HG03439 (cell line): ENCODE measurements around the gene THRB.
A peak's percentile ranks its signal among the peaks of the same experiment; 100 is the strongest.

Source experiments
- ATAC-seq: cut with Tn5 transposase; IDR thresholded peaks from one replicate; pipeline ENCODE4 v1.9.1; 2021; ENCODE audit warnings: mild to moderate bottlenecking, moderate library complexity; ENCODE audit not compliant: unreplicated experiment

Gene THRB

DNA sequence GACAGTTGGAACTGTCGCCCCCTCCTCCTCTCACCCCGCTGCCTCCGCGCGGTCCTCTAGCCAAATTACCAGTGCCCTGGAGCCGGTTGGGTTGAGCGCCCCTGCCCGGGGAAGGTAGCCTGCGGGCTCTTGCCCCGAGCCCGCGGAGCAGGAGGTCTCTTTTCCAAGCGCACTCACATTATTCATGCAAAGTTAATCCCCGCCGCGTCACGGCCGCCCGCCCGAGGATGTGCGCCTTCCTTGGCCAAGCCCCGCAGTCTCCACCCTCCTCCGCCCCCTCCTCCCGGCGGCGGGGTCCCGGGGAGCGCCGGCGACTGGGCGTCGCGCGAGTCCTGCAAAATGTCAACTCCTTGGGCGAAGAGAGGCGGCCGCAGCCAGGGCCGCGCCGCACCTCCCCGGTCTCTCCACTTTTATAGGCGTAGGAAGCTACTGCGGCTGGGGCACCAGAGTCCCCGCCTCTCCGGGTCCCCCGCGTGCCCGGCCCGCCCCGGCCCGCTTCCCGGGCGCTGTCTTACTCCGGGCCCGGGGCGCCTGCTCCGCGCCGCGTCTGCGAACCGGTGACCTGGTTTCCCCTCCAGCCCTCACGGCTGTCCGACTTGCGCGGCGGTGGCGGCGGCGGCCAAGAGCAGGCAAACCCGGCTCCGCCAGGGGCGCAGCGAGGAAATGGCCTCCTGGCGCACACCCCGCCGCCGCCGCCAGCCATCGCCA lies at the start of gene THRB:
Gene THRB, minus strand, starts transcription at position 233 of the 708 bp plus-strand sequence.
- ATAC-seq = peak; percentile 53

DNA sequence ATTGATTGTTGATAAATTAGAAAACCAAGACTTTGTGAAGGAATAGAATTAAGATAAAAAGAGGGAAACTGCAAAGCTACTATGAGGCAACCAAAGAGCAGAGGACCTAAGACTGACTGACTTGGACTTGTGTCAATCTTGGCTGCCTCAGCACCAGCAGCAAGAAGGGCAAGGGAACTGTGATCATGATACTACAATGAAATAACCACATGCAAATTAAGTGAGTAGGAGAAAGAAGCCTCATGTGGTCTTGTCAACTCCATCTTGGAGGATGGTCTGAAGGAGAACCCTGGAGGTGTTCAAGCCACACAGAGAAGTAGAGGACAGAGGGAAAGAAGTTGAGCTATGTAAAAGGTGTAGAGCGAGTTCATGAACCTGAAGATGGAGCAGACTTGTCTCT lies 47.3 kb upstream of the THRB start:
- ATAC-seq = no peak

DNA sequence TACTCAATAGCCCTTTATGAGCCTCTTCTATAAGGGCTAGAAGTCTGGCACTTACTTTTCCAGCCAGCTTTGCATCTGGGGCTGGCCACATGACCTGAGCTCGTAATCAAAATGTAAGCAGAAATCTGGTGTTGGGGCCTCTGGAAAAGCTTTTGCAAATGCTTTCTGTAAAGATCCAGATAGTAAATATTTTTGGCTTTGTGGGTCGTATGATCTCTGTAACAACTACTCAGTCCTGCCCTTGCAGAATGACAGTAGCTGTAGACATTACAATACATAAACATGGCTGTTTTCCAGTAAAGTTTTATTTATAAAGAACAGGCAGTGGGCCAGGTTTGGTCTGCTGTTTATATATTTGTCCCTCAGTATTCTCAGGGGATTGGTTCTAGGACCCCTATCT lies 46.2 kb upstream of the THRB start:
- ATAC-seq = no peak

DNA sequence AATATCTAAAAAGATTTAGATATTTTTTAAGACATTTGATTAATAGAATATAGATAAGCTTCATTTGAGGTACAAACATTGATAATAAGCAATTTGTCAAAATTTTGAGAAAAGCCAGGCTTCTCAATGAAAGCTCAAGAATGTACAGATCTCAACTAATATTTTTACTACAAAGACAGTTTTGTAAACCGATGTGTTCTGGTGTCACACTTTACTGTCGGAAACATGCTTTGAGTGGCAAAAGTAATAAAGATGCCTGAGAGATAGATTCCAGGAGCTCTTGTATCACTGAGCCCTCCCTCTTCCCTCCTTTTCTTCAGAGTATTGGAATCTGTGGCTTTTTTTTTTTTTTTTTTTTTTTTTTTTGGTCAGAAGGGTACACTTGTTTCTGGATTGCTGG lies 45.0 kb upstream of the THRB start:
- ATAC-seq = no peak

DNA sequence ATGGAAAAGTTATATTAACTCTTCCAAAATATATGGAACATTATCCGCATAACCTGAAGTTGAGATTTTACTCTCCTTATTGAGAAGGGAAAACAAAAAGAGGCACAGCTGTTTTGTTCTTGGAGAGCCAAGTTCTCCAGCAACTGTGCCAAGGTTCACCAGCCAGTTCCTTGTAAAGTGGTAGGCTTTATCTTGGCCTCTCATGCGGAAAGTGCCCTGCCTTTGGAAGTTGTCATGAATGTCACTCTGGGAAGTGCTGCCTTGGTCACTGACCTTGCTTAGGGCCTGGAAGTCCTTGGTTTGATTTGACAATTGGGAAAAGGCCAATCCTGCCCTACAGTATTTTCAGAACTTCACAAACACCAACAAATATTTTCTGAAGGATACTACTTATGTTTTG lies 44.2 kb upstream of the THRB start:
- no peak for ATAC-seq

DNA sequence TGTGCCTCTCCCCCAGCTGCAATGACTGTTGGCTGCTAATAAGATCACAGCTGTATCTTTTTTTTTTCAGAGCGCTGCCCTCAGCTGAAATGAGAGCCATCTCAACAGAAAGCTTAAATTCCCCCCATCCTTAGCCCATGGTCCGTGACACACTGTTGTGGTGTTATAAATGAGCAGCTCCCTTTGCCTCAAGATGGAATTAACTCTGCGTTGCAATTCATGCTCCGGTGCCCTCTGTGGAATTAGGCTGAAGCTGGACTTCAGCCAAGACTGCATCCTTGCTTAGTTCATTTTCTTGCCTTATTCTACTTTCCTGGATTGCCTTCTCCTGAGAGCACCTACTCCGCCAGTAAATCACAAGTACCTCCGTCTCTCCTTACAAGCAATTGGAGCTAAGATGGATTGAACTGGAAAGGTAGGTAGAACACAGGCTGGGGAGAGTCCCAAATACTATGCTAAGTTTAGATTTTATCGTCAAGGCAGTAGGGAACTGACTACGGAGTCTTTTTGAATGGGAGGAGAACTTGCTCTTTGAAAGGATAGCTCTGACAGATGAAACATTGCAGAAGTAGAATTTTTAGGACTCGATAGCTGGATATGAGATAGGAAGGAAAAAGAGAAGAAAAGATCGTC lies 39.0 kb upstream of the THRB start:
- no peak for ATAC-seq

DNA sequence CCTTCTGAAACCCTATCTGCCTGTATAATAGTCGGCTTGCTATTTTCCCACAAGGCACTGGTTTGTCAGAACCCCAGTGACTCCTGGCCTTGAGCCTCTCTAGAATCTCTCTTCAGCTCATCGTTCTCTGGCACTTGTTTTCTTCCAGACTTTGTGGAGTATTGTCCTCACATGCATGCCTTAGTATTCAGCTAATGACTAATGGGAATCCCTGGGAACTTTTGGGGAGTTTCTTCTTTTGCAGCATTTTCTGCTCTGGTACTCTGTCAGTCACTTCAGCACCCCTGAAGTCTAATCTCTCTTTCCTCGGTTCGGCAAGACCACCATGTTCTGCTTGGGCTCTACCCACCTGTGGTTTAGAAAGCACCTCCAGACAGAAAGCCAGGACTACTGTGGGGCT lies 35.8 kb upstream of the THRB start:
- ATAC-seq = no peak

DNA sequence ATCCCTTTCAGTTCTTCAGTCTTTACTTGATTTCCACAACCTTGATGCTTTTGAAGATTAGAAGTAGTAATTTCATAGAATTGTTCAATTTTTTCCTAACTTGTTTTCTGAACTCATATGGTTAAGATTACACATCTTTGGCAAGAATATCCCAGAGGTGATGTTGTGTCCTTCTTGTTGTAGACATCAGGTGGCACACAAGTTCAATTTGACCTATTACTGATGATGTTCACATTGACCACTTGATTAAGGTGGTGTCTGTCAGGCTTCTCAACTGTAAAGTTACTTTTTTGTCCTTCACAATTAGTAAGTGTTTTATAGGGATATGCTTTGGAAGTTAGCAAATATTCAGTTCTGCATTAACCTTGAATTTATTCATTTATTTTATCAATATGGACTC lies 34.6 kb upstream of the THRB start:
- no peak for ATAC-seq

DNA sequence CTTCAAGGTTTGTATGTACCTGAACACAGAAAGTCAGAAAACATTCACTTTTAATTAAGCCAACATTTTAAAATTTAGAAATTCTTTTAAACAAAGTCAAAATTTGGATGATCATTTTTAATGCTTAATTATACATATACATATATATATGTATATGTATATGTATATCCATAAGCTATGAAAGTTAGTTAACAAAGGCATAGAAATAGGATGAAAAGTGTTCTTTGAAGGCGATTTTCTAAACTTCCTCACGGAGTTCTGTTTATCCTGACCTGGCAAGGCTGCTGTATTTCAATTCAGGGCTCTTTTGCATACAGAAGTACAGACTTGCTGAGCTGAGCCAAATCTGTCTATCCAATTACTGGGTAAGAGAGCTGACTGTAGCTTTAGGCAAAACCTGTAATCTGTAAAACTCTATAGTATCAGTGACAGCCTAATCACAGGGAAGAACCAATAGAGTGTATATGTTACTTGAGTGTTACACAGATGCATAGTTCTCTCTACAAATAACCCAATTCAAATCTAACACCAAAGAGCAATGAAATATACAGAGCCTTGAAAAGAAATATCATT lies 32.1 kb upstream of the THRB start:
- no peak for ATAC-seq

DNA sequence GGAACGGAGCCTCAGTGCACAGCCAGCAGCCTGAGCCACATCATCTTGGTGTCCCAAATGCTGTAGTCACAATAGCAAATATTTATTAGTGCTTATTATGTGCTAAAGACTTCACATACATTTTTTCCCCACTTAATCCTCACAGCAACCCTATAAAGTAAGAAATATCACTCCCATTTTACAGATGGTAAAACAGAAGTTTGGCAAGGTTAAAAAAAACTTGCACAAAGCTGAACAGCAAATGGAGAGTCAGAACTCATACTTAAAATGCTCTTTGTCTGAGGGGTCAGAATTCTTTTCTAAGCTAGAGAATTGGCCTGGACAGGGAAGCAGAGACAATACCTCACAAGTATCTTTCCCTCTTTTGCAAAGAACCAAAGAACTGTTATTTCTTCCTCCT lies 30.9 kb upstream of the THRB start:
- no peak for ATAC-seq

DNA sequence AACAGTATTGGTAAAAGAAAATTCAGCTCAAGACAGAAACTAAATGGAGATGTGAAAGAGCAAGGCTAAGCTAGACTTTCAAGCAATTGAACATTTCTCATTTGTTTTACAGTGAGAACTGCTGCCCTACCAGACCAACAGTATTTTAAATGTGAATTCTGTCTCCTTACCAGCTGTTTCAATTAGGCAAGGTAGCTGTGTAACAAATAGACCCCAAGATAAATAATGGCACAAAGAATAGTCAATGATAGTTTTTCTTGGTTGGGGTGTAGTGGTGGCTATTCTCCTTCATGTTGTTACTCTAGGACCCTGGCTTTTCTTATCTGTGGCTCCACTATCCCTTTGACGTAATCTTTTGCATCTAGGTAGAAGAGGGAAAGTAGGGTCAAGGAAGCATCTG lies 30.4 kb upstream of the THRB start:
- ATAC-seq = no peak

DNA sequence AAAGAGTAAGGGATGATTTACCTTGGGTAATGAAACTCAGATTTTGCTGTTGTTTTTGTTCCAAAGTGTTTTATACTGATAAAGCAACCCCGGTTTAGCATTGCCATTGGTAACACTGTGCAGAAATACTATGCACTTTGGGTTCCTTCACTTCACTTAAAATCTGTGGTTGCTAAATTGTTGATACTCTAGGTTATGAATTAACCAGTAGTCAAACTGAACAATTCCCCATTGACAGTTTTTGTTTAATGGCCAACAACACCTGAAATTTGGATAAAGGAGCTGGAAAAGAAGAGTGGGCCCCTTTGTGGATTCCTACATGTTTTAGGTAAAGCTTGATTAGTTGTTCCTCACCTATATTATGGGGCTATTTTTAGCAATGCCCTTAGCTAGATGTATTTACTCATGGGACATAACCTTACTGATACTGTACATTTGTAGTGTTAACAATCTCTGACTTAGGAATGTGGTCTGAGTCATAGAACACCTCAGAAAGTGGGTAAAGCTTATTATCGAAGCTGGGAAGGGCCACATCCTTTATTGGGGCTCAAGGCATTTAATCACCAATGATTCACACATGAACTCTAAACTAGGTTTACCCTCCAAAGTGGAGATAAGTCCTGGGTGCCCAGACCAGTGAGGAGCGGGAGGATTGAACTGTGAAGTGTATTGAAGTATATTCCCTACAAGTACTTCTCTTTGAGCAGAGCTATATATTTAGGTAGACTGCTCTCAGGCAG lies 29.5 kb upstream of the THRB start:
- ATAC-seq = no peak

DNA sequence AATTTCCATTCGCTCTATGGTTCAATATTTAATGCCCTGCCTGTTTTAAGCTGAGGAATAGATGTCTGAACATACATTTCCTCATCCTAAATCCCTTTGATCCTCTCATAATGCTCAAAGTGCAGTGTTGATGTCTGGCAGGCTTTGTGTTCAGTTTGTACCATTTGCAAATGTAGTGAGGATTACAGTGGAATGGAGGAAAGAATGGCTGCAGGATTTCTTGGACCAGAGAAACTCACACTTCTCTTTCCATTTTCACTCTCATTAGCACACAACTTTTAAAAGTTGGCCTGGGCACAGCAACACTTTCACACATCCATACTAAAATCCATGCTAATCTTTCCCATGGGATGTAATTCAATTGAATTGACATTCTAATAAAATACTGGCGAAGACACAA lies 28.6 kb upstream of the THRB start:
- no peak for ATAC-seq

DNA sequence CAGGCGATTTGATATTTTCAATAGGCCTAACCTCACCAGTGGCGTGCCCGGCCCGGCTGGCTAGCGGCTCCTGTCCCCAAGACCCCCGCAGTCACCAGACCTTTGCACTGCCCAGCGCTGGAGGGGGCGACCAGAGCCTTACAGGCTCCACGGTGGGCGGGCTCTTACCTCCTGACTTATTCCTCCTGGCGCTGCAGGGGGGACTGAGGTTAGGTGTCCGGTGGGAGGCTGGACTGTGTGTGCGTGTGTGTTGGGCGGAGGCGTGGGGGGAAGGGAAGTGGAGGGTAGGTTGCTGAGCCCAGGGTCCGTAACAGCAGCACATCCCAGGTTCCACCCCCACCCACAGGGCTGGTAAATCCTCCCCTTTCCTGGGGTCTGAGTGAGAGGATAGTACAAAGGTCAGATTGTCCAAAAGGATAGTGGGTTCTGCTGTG lies 27.5 kb upstream of the THRB start:
- no peak for ATAC-seq

DNA sequence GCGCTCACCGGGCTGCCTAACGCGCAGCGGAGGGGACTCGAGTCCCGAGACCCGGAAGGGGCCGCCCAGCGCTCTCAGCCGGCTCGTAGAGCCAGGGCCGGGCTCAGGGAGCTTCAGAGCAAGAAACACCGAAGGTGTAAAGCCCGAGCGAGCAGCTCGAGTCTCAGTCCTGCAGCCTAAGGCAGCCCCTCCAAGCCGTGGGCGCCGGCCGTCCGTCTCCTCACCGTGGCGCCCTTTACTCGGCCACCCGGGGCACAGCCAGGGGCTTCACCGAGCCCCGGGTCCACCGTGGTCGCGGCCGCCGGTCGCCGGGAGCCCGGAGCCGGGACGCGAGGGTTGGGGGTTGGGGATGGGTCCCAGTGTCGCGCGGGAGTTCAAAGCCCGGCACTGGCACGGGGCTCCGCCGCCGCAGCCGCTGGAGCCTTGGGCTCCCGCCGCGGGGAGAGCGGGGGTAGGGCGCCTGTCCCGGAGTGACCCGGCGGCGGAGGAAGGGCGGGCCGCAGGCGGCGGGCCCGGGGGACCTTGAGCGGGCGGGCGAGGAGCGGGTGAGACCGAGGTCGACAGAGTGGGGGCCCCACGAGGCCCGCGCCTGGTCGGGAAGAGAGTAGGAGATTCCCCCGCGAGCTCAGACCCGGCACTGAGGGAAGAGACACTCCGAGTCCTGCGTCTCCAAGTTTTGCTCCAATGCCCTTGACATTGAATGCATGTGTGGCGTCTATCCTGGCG lies 26.9 kb upstream of the THRB start:
- no peak for ATAC-seq

DNA sequence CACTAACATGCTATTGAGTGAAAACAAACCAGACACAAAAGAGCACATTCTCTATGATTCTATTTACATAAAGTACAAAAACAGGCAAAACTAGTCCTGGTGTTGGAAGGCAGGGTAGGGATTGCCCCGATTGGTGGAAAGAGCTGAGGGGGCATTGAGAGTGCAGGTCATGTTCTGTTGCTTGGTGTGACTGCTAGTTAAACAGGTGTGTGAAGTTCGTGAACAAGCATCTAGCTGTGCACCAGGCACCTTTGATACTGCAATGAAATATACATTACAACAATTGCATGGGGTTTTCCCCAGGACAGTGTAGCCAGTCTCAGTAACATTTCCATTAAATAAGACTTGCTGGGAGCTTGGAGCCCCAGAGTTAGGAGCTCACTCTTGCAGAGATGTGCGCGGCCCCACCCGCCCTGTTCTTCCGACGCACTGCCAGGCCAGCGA lies 26.3 kb upstream of the THRB start:
- ATAC-seq = no peak

DNA sequence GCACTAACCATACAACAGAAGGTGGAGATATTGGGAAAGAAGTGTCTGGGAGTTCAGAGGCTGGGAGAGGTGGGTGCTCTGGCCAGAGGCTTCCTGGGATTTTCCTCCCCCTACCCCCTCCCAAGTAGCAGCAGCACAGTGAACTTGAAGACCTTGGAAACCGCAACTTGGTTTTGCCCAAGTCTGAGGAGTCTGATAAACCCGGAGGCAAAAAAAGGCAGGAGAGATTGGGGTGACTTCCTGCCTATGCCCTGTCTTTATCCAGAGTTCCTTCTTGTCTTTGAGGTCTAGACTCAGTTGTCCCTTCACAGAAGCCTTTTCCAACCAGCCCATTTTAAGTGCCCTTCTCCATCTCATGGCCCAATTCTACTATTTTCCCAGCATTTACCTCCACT lies 25.4 kb upstream of the THRB start:
- ATAC-seq = no peak

DNA sequence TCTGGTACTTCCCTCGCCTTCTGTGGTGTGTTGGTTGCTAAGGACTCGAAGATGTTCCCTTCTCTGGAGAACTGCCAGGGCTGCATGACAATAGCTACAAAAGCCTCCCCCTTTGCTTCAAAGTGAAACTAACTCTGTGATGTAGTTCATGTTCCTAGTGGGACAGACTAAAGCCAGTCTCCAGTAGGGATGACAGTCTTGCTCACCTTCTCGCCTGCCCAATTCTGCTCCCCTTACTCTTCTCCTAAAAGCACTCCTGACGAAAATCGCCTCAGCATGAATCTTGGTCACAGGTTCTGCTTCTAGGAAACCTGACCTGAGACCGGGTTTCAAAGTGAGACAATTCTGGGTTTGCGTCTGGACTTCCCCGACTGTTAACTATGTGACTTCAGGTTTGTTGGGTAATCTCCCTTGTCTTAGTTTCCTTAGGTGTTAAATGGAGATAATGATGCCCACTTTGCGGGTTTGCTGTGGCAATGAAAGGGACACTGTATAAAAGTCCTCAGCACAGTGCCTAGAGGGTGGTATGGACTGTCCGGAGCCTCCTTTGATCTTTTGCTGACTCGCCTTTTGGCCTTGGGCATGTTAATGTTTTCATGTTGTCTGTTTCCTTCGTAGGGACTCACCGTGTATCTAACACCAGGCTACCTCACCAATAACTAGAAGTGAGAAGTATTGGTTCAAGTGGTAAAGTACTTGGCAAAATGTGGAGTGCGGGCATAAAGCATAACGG lies 24.9 kb upstream of the THRB start:
- ATAC-seq = peak; percentile 69

DNA sequence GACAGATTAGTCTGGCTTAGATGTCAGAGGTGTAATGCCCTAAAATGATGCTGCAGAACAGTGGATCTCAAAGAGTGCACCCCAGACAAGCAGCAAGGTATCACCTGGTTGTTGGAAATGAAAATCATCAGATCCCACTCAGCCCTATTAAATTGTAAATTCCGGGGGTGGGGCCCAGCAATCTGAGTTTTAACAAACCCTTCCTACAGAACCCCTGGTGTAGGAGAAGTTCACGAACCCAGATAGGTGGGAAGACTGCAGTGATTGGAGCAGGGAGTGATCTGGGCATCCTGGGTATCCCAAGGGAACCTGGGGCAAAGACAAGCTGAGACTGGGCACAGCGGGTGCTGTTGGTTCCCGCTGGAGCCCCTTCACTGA lies 24.3 kb upstream of the THRB start:
- ATAC-seq = no peak

DNA sequence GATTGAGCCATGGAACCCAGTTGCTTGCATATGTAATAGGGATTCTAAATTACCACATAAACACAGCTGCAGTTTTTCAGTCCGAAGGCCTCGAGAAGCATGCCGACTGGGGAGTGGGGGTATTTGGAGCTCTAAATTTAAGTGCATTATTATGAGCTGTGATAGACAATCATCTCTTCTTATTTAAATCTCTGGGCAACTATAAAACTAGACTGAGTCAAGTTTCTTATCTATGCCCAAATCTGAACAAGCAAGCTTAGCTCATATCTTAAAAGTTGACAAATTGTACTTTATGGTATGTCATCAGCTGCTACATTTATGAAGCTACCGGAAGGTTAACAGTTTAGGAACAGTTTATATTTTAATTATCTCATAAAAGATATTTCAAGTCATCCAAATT lies 19.5 kb upstream of the THRB start:
- no peak for ATAC-seq

DNA sequence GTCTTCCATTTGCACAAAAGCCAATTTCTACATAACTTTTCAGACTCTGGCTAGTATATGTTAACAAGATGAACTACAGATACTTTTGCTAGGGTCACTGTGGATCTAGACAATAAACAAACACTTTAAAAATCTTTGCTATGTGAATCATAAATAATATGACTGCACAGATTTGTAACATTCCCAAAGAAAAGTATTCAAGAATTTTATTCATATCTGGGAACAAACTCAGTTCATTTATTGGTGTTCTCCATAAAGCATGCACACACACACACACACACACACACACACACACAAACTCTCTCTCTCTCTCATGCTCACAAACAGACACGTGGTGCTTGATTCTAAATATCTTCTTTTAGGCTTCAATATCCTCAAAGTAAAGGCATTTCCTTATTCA lies 18.8 kb upstream of the THRB start:
- no peak for ATAC-seq
